Trophoblast cell (in vitro differentiated cells and primary cell): ENCODE data around the gene CXCL3.

Experiments used
- DNase-seq, 2 donors: peaks; one replicate each; pipeline ENCODE4 v3.0.0-alpha.2; 2016
- H2AFZ ChIP-seq: 2 replicates; pipeline ENCODE4 v1.6.1; 2013; ENCODE audit warnings: low read length, moderate library complexity, mild to moderate bottlenecking; ENCODE audit not compliant: insufficient read depth, poor library complexity
- H2AK5ac ChIP-seq: 2 replicates; pipeline ENCODE4 v1.6.1; 2013; ENCODE audit warnings: mild to moderate bottlenecking, low read length
- H2BK120ac ChIP-seq: 2 replicates; pipeline ENCODE4 v1.6.1; 2013; ENCODE audit warnings: low read length, mild to moderate bottlenecking, moderate library complexity; ENCODE audit not compliant: insufficient read depth, poor library complexity
- H2BK12ac ChIP-seq: 2 replicates; pipeline ENCODE4 v1.6.1; 2013; ENCODE audit warnings: mild to moderate bottlenecking, low read length, moderate library complexity
- H2BK5ac ChIP-seq: 2 replicates; pipeline ENCODE4 v1.6.1; 2013; ENCODE audit warnings: low read length, low read depth, moderate library complexity, mild to moderate bottlenecking; ENCODE audit not compliant: poor library complexity
- H3K14ac ChIP-seq: 2 replicates; pipeline ENCODE4 v1.6.1; 2013; ENCODE audit warnings: mild to moderate bottlenecking, low read length
- H3K18ac ChIP-seq: 2 replicates; pipeline ENCODE4 v1.6.1; 2013; ENCODE audit warnings: mild to moderate bottlenecking, low read length
- H3K23ac ChIP-seq: 2 replicates; pipeline ENCODE4 v1.6.1; 2013; ENCODE audit warnings: low read length
- H3K27ac ChIP-seq: 2 replicates; pipeline ENCODE4 v1.5.1; 2013; ENCODE audit warnings: low read depth, mild to moderate bottlenecking, inconsistent platforms, low read length, moderate library complexity
- H3K27me3 ChIP-seq: 2 replicates; pipeline ENCODE4 v1.6.1; 2013; ENCODE audit warnings: inconsistent platforms, mild to moderate bottlenecking, low read length, moderate library complexity; ENCODE audit not compliant: insufficient read depth
- H3K36me3 ChIP-seq, 2 experiments: 1 replicate in 1 of 2; 2 replicates in 1 of 2; pipeline ENCODE4 v1.6.1; 2013; ENCODE audit warnings: low read length in 2 of 2, mild to moderate bottlenecking in 2 of 2, moderate library complexity in 1 of 2; ENCODE audit not compliant: insufficient read depth in 2 of 2, control insufficient read depth in 1 of 2
- H3K4ac ChIP-seq: 2 replicates; pipeline ENCODE4 v1.6.1; 2013; ENCODE audit warnings: low read depth, mild to moderate bottlenecking, low read length, moderate library complexity
- H3K4me1 ChIP-seq, 2 experiments: 1 replicate in 1 of 2; 2 replicates in 1 of 2; pipeline ENCODE4 v1.6.1; 2013; ENCODE audit warnings: low read length in 2 of 2, mild to moderate bottlenecking in 2 of 2, moderate library complexity in 1 of 2; ENCODE audit not compliant: insufficient read depth in 2 of 2, control insufficient read depth in 1 of 2
- H3K4me2 ChIP-seq: 2 replicates; pipeline ENCODE4 v1.6.1; 2013; ENCODE audit warnings: inconsistent platforms, mild to moderate bottlenecking, low read length, moderate library complexity
- H3K4me3 ChIP-seq: 2 replicates; pipeline ENCODE4 v1.5.1; 2013; ENCODE audit warnings: mild to moderate bottlenecking, low read depth, low read length, inconsistent platforms
- H3K79me1 ChIP-seq: one replicate; pipeline ENCODE4 v1.6.1; 2013; ENCODE audit warnings: low read length
- H3K79me2 ChIP-seq: 2 replicates; pipeline ENCODE4 v1.6.1; 2013; ENCODE audit warnings: low read length, mild to moderate bottlenecking; ENCODE audit not compliant: control insufficient read depth, insufficient read depth, poor library complexity
- H3K9ac ChIP-seq: 2 replicates; pipeline ENCODE4 v1.6.1; 2013; ENCODE audit warnings: mild to moderate bottlenecking, low read length
- H3K9me3 ChIP-seq: 2 replicates; pipeline ENCODE4 v1.6.1; 2013; ENCODE audit warnings: low read depth, mild to moderate bottlenecking, control low read depth, inconsistent platforms, low read length; ENCODE audit not compliant: insufficient read depth
- H4K12ac ChIP-seq: 2 replicates; pipeline ENCODE4 v1.6.1; 2013; ENCODE audit warnings: low read depth, mild to moderate bottlenecking, low read length, moderate library complexity
- H4K8ac ChIP-seq: 2 replicates; pipeline ENCODE4 v1.6.1; 2013; ENCODE audit warnings: low read depth, mild to moderate bottlenecking, low read length, moderate library complexity
- H4K91ac ChIP-seq: one replicate; pipeline ENCODE4 v1.6.1; 2013; ENCODE audit warnings: low read depth, mild to moderate bottlenecking, low read length, moderate library complexity
- WGBS: extraction: QIAGEN DNeasy Blood & Tissue Kit; methylation state at CpG from one replicate; pipeline ENCODE4 v1.1.7; 2013; ENCODE audit warnings: missing lambda C conversion rate; ENCODE audit not compliant: insufficient read length, insufficient coverage; ENCODE audit errors: extremely low coverage; 5-methylcytosine and 5-hydroxymethylcytosine counted together

The CXCL3 gene

DNA sequence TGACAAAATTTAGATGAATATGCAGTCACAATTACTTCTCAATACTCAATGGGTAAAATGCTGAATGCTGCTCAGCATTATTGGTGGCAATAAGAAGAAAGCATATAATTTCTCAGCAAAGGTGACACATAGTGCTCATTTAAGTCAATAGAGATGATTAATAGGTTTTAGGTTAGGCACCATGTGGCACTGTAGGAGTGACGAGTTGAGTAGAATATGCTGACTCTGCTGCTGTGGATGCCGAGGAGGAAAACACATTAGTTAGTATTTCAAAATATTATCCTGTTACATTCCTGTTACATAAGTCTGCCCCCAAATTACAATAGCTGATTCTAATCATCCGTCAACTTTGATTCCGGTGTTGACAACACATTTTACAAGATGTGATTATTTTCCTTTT, 26.4 kb downstream of the CXCL3 start:
- Histone ChIP-seq H3K36me3 (no peaks in the 10 kb centered on the region), H2BK5ac (no peak overlapping the region), H4K12ac (no peak overlapping the region), H3K4me2 (no peak overlapping the region), H3K27ac (no peak overlapping the region), H2BK120ac (no peak overlapping the region), H3K4me3 (no peak overlapping the region), H3K4me1 (no peaks in the 10 kb centered on the region), H2BK12ac (no peak overlapping the region), H3K27me3 (no peaks in the 10 kb centered on the region), H3K14ac (no peak overlapping the region), H3K79me2 (no peaks in the 10 kb centered on the region), H4K91ac (no peak overlapping the region), H3K9me3 (no peaks in the 10 kb centered on the region), H3K18ac (no peak overlapping the region), H4K8ac (no peak overlapping the region), H3K9ac (no peak overlapping the region), H3K4ac (no peak overlapping the region), H2AFZ (no peak overlapping the region), H3K79me1 (no peaks in the 10 kb centered on the region), H3K23ac (no peak overlapping the region), H2AK5ac (no peak overlapping the region)
- no peak for DNase-seq
- WGBS = no CpG with 5 or more reads among the region's 4 CpGs

DNA sequence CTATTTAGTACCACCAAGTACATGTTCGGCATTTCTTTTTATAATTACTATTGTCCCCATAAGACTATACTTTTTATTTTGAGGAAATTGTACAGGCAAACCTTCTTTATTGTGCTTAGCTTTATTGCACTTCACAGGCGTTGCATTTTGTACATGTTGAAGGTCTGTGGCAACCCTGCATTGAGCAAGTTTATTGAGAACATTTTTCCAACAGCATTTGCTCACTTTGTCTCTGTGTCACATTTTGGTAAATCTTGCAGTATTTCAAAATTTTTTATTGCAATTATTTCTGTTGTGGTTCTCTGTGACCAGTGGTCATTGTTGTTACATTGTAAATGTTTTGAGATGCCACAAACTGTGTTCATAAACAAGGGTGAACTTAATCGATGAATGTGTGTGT, 29.2 kb downstream of the CXCL3 start:
- no peak overlapping the region for H4K12ac ChIP-seq
- no peak overlapping the region for H3K4me3 ChIP-seq
- no peaks in the 10 kb centered on the region for H3K36me3 ChIP-seq
- H2BK12ac ChIP-seq = no peak overlapping the region
- no peaks in the 10 kb centered on the region for H3K27me3 ChIP-seq
- no peaks in the 10 kb centered on the region for H3K79me1 ChIP-seq
- no peaks in the 10 kb centered on the region for H3K79me2 ChIP-seq
- no peak overlapping the region for H2BK5ac ChIP-seq
- no CpG with 5 or more reads among the region's 3 CpGs for WGBS
- H3K23ac ChIP-seq = no peak overlapping the region
- H4K8ac ChIP-seq = no peak overlapping the region
- H2BK120ac ChIP-seq = no peak overlapping the region
- H3K9me3 ChIP-seq = no peaks in the 10 kb centered on the region
- no peak overlapping the region for H3K4me2 ChIP-seq
- H2AK5ac ChIP-seq = no peak overlapping the region
- H3K14ac ChIP-seq = no peak overlapping the region
- H4K91ac ChIP-seq = no peak overlapping the region
- no peak overlapping the region for H3K9ac ChIP-seq
- no peak overlapping the region for H2AFZ ChIP-seq
- no peak overlapping the region for H3K4ac ChIP-seq
- no peak overlapping the region for H3K18ac ChIP-seq
- DNase-seq = no peak
- H3K4me1 ChIP-seq = no peaks in the 10 kb centered on the region
- H3K27ac ChIP-seq = no peak overlapping the region

DNA sequence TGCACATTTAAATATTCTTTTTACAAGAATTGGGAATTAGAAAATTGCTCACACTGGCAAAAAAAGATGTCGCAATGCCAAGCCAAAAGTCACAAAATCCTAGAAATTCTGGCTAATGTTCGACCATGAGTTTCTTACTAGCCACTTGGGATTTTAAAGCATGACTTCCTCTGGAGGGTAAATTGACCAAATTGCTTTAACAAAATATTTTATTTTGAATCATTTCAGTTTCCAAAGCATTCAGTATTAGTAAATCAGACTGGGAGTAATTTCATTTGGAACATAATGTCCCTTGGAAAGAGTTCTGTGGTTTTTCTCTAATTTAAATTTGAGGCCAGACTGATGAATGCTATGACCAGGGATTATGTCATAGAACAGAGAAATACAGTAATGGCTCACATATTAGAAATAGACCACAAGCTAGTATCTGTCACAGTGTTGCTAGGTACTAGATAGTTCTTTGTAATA, 32.4 kb downstream of the CXCL3 start:
- no peak overlapping the region for H4K91ac ChIP-seq
- H3K4me2 ChIP-seq = no peak overlapping the region
- H3K23ac ChIP-seq = no peak overlapping the region
- H3K79me2 ChIP-seq = no peaks in the 10 kb centered on the region
- no peaks in the 10 kb centered on the region for H3K27me3 ChIP-seq
- H3K4me1 ChIP-seq = no peaks in the 10 kb centered on the region
- H2AK5ac ChIP-seq = no peak overlapping the region
- H3K18ac ChIP-seq = no peak overlapping the region
- no peak overlapping the region for H4K8ac ChIP-seq
- no peak for DNase-seq
- no CpG with 5 or more reads among the region's 2 CpGs for WGBS
- H2BK12ac ChIP-seq = no peak overlapping the region
- H2BK5ac ChIP-seq = no peak overlapping the region
- H3K9ac ChIP-seq = no peak overlapping the region
- H4K12ac ChIP-seq = no peak overlapping the region
- H3K9me3 ChIP-seq = no peaks in the 10 kb centered on the region
- no peak overlapping the region for H2AFZ ChIP-seq
- no peaks in the 10 kb centered on the region for H3K79me1 ChIP-seq
- no peak overlapping the region for H2BK120ac ChIP-seq
- H3K4ac ChIP-seq = no peak overlapping the region
- no peaks in the 10 kb centered on the region for H3K36me3 ChIP-seq
- no peak overlapping the region for H3K14ac ChIP-seq
- no peak overlapping the region for H3K4me3 ChIP-seq
- H3K27ac ChIP-seq = no peak overlapping the region

DNA sequence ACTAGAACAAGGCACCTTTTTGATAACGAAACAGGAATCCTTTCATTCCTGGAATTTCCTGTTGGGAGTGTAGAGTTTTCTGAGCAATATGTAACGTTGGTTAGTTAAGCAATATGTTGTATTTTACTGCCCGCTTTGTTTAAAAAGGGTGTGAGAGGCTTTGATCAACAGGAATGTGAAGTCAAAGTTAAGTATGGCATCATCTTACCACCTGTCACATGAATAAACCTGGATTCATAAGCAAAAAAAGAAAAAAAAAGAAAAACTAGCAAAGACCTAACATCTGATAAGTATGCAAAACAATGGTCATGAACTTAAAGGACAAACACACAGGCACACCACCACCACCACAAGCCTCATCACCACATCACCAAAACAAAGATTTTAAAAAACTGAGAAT, 33.0 kb downstream of the CXCL3 start:
- Histone ChIP-seq H3K27ac (no peak overlapping the region), H2AFZ (no peak overlapping the region), H2BK120ac (no peak overlapping the region), H4K12ac (no peak overlapping the region), H3K79me2 (no peaks in the 10 kb centered on the region), H4K91ac (no peak overlapping the region), H3K14ac (no peak overlapping the region), H3K4me3 (no peak overlapping the region), H3K27me3 (no peaks in the 10 kb centered on the region), H2BK5ac (no peak overlapping the region), H4K8ac (no peak overlapping the region), H2BK12ac (no peak overlapping the region), H3K4me1 (no peaks in the 10 kb centered on the region), H3K9ac (no peak overlapping the region), H3K18ac (no peak overlapping the region), H2AK5ac (no peak overlapping the region), H3K4me2 (no peak overlapping the region), H3K4ac (no peak overlapping the region), H3K23ac (no peak overlapping the region), H3K79me1 (no peaks in the 10 kb centered on the region), H3K9me3 (no peaks in the 10 kb centered on the region), H3K36me3 (no peaks in the 10 kb centered on the region)
- DNase-seq = peak in 1 of 2 donors; percentile 45
- no CpG with 5 or more reads among the region's 3 CpGs for WGBS
